Stimulated activated CD4-positive, alpha-beta T cell treated with anti-CD3 and anti-CD28 coated beads, Interleukin-15, amount 100 ng/mL, for 24 hours (primary cell): ENCODE results near the gene ZNF124.

Experiments used
- DNase-seq: peaks from one replicate; pipeline ENCODE4 v3.0.0-alpha.2; 2020

ZNF124 gene

DNA sequence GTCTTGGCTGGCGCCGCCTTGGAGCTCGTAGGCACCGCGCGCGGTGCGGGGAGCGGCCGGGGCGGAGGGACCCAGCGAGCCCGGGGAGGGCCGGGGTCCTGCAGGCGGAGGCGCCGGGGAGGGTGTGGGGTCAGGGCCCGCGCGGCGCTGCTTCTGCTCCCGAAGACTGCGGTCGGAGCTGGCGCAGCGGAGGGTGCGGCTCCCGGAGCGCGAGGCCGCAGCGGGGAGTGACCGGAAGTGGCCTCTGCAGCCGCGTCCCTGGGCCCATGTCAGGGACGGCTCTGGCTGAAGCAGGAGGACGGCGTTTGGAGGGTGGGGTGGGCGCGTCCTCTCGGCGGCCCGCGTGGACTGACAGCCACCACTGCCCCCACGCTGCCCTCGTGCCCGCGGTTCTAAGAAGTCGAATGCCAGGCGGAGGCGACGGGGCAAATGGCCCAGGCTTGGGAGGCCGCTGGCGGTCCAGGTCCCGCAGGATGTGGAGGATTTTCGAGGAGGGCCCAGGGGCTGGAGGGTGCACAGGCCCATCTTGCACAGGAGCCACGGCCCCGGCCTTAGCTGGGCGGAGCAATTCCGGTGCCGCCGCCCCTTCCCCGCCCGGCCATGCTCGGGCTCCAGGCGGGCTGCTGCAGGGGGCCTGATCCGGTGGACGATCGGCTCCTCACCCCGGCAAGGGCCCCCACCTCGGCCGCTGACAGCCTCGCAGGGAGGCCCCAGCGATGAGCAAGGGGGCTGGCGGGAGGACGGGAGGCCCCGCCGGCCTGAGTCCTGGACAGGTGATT, 59.9 kb downstream of the ZNF124 start:
- no peak for DNase-seq

DNA sequence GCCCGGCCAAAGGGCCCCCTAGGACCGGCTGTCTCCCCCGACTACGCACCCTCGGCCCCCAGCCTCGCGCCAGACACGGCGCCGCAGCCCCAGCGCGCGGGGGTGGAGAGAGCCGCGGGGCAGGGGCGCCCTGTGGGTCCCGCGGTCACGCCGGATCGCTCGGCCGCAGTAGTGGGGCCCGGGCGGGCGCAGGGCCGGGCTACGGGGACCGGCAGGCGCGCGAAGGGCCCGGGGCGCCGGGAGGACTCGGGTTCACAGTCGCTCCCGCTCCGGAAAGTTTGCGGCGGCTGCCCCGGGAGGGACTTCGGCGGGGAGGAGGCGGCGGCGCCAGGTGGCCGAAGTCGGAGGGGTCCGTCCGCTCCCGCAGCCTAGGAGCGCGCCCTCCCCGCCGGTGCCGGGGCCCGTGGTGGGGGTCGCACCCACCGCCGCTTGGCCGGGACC, 60.5 kb downstream of the ZNF124 start:
- peak; percentile 18 for DNase-seq

DNA sequence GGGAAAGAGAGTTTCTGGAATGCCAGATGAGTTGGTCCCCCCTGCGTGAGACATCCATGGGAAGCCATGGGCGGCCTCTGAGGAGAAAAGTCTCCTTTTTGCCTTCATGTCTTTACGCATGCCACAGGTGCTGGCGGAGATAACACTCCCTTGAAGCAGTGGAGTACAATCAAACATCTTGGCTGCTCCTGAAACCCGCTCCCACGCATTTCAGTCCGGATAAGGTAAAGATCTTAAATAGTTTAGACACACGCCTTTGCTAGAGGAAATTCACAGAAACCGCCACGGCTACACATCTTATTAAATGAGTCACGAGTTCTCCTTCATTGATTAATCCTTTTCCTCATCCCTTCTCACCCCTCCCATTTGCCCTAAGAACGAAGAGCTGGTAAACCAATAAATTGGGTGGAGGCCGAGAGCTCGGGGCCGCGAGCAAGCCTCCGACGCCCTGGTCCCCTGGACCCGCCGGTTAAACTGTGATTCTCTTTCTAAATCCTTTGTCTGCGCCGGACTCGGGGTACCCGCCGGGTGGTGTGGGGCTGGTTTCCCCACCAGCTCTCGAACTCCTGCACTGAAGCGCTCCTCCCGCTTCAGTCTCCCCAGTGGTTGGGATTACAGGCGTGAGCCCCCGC, 61.1 kb downstream of the ZNF124 start:
- peak; percentile 76 for DNase-seq

DNA sequence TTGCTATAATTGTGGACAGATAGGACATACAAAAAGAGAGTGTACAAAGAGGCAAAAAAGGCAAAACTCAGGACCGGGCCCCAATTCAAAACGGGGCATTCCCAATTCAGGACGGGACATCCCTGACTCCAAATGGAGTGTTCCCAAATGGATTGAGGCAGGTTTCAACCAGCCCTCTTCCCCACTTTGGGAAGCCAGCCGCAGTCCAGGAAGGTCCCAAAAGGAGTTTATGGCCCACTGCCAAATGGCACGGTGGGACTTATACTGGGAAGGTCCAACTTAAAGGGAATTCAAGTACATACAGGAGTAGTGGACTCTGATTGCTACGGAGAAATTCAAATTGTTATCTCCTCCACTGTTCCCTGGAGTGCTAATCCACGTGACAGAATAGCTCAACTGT, 64.1 kb downstream of the ZNF124 start:
- DNase-seq = no peak

DNA sequence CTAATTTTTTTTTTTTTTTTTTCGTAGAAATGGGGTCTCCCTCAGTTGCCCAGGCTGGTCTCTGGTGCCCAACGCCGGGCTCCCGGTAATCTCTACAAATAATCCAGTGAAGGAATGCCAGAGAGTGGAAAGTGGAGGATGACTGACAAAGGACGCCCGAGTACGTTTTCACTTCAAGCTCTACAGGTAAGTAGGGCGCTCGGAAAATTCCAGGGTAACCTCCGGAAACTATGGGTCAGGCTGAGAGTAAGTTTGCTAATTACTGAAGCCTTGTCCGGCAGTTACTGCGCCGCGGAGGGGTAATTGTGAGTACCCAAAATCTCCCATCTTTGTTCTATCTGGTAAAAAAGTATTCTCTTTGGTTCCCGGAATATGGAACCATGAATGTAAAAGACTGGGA, 65.9 kb downstream of the ZNF124 start:
- no peak for DNase-seq
